ENCODE results near the gene SGCD.

GRCh38 chr5:156421798-156422197, 94.8 kb downstream of the SGCD start:
- TF ChIP-seq CTCF (IDR thresholded peaks at IDR 0.05) = no peak
- TF ChIP-seq POLR2A (IDR thresholded peaks at IDR 0.05) = no peak
- TF ChIP-seq POLR2AphosphoS5 (IDR thresholded peaks at IDR 0.05) = no peak
- no peak for TF ChIP-seq EP300 (IDR thresholded peaks at IDR 0.05)

Data from stomach (tissue), 4 donors.